Measurements from ENCODE around the gene SLC46A3. TPM values are rescaled to one million over a fixed set of nuclear protein-coding genes. Genes with fewer than 3 reads are reported as not detected.
"Not testable (repeated sequence)": the region's sequence is repeated elsewhere in the genome, so short reads cannot be mapped to it uniquely, and the experiment has no call there.

The SLC46A3 gene
- total RNA-seq, 1 donor from 2014 or later: 6.4 TPM

DNA sequence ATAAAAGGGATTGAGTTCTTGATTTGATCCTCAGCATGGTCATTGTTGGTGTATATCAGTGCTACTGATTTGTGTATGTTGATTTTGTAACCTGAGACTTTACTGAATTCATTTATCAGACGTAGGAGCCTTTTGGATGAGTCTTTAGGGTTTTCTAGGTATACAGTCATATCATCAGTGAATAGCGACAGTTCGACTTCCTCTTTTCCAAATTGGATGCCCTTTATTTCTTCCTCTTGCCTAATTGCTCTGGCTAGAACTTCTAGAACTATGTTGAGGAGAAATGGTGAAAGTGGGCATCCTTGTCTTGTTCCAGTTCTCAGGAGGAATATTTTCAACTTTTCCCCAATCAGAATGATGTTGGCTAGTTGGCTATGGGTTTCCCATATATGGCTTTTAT, 32.9 kb downstream of the SLC46A3 start:
- Mint-ChIP-seq H3K27me3 (ENCODE audit: low read depth) (no peaks in the 10 kb centered on the region), H3K9me3 (peaks cover 34% of the 10 kb centered on the region), H3K4me3 (no peak overlapping the region), H3K36me3 (peaks cover 6% of the 10 kb centered on the region), H3K4me1 (no peaks in the 10 kb centered on the region), H3K27ac (no peak overlapping the region)
- DNase-seq (ENCODE audit: low spot score in 2 of 2, unreplicated experiment in 2 of 2): no peak
- TF ChIP-seq CTCF (IDR thresholded peaks at IDR 0.05; ENCODE audit: unreplicated experiment): no peak

- H3K36me3 Mint-ChIP-seq: peaks cover 6% of the 10 kb centered on the region
Measured at GRCh38 chr13:28685114-28685513, 33.7 kb downstream of the SLC46A3 start.

GRCh38 chr13:28684257-28684656, 34.5 kb downstream of the SLC46A3 start:
- Mint-ChIP-seq H3K27me3 (ENCODE audit: low read depth) (no peaks in the 10 kb centered on the region), H3K27ac (no peak overlapping the region), H3K4me3 (no peak overlapping the region), H3K36me3 (peaks cover 3% of the 10 kb centered on the region), H3K9me3 (peaks cover 20% of the 10 kb centered on the region), H3K4me1 (no peaks in the 10 kb centered on the region)
- no peak for TF ChIP-seq CTCF (IDR thresholded peaks at IDR 0.05; ENCODE audit: unreplicated experiment)
- no peak for DNase-seq (ENCODE audit: low spot score in 2 of 2, unreplicated experiment in 2 of 2)

More at GRCh38 chr13:28685114-28685513, 33.7 kb downstream of the SLC46A3 start:
- H3K4me3 Mint-ChIP-seq: no peak overlapping the region
- H3K9me3 Mint-ChIP-seq: peaks cover 27% of the 10 kb centered on the region
- H3K27ac Mint-ChIP-seq: no peak overlapping the region
- H3K4me1 Mint-ChIP-seq: no peaks in the 10 kb centered on the region
- TF ChIP-seq CTCF (IDR thresholded peaks at IDR 0.05; ENCODE audit: unreplicated experiment): no peak
- DNase-seq (ENCODE audit: low spot score in 2 of 2, unreplicated experiment in 2 of 2): no peak
- H3K27me3 Mint-ChIP-seq (ENCODE audit: low read depth): no peaks in the 10 kb centered on the region

DNA sequence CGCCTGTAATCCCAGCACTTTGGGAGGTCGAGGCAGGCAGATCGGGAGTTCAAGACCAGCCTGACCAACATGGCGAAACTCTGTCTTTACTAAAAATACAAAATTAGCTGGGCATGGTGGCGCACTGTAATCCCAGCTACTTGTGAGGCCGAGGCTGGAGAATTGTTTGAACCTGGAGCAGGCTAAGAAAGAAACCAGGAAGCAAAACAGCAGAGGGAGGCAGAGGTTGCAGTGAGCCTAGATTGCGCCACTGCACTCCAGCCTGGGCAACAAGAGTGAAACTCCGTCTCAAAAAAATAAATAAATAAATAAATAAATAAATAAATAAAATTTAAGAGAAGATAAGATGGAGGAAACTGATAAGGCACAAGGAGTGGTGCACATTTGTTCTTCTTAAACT, 35.6 kb downstream of the SLC46A3 start:
- not testable (repeated sequence) for H3K4me1 Mint-ChIP-seq; H3K27me3 Mint-ChIP-seq (ENCODE audit: low read depth); H3K36me3 Mint-ChIP-seq; DNase-seq (ENCODE audit: low spot score in 2 of 2, unreplicated experiment in 2 of 2); H3K4me3 Mint-ChIP-seq; H3K27ac Mint-ChIP-seq
- peaks cover 15% of the 10 kb centered on the region for H3K9me3 Mint-ChIP-seq

- H3K27ac Mint-ChIP-seq: no peak overlapping the region
Measured at GRCh38 chr13:28680541-28680940, 38.2 kb downstream of the SLC46A3 start.

GRCh38 chr13:28679628-28680027, 39.1 kb downstream of the SLC46A3 start:
- Mint-ChIP-seq H3K4me3 (no peak overlapping the region), H3K9me3 (no peaks in the 10 kb centered on the region), H3K4me1 (no peaks in the 10 kb centered on the region), H3K36me3 (peaks cover 16% of the 10 kb centered on the region), H3K27me3 (ENCODE audit: low read depth) (no peaks in the 10 kb centered on the region), H3K27ac (peak overlapping the region; percentile 71)
- DNase-seq (ENCODE audit: low spot score in 2 of 2, unreplicated experiment in 2 of 2): no peak
- no peak for TF ChIP-seq CTCF (IDR thresholded peaks at IDR 0.05; ENCODE audit: unreplicated experiment)

More at GRCh38 chr13:28680541-28680940, 38.2 kb downstream of the SLC46A3 start:
- Mint-ChIP-seq H3K27me3 (ENCODE audit: low read depth) (no peaks in the 10 kb centered on the region), H3K36me3 (peaks cover 12% of the 10 kb centered on the region), H3K4me1 (no peaks in the 10 kb centered on the region), H3K4me3 (no peak overlapping the region), H3K9me3 (no peaks in the 10 kb centered on the region)
- no peak for TF ChIP-seq CTCF (IDR thresholded peaks at IDR 0.05; ENCODE audit: unreplicated experiment)
- no peak for DNase-seq (ENCODE audit: low spot score in 2 of 2, unreplicated experiment in 2 of 2)
